ENCODE data around the gene C11orf21. TPM values are rescaled to one million over a fixed set of nuclear protein-coding genes. Genes with fewer than 3 reads are reported as not detected.

The C11orf21 gene
- total RNA-seq, 2 experiments from 2014 or later, result 0.47 to 2.5 TPM

DNA sequence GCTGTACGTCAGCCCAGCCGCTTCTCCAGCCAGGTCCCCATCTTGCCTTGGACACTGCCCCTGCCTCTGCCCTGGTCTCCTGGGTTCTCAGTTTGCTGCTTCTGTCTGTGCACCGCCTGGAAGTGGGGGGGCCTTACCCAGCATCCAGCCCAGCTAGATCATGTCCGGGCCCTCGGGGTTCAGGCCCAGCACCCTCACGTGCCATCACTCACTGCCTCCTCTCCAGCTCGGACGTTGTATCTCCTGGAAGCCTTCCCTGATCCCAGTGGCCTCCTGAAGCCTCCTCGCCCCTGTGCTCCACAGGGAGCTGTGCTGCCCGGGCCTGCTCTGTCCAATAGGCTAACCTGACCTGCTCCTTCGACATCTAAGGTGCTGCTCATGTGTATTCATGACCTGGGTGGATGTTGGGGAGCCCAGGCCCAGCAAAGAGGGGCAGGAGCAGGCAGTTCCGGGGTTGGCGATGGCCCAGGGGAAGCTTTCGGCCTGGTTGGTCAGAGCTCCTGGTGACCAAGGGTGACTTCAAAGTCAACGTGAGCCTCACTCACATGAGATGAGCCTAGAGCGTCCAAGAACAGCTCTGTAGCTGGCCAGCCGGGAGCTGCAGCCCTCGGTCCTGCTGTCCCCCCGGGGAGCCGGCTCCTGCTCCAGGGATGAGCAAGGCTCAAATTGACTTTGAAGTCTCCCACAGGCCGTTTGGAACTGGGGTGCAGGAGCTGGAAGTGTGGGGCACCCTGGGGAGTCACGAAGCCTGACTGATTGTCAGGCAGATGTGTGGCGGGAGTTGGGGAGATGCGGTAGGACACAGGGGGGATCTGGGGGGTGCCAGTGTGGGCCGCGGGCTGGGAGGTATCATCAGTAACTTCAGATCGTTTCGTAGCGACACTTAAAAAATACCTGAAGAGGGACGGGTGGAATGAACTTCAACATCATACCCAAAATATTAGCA, 26.1 kb downstream of the C11orf21 start:
- no peak for TF ChIP-seq EZH2phosphoT487 (IDR thresholded peaks at IDR 0.05; ENCODE audit: borderline replicate concordance, low read depth, low read length)
- TF ChIP-seq, protein P1, sequence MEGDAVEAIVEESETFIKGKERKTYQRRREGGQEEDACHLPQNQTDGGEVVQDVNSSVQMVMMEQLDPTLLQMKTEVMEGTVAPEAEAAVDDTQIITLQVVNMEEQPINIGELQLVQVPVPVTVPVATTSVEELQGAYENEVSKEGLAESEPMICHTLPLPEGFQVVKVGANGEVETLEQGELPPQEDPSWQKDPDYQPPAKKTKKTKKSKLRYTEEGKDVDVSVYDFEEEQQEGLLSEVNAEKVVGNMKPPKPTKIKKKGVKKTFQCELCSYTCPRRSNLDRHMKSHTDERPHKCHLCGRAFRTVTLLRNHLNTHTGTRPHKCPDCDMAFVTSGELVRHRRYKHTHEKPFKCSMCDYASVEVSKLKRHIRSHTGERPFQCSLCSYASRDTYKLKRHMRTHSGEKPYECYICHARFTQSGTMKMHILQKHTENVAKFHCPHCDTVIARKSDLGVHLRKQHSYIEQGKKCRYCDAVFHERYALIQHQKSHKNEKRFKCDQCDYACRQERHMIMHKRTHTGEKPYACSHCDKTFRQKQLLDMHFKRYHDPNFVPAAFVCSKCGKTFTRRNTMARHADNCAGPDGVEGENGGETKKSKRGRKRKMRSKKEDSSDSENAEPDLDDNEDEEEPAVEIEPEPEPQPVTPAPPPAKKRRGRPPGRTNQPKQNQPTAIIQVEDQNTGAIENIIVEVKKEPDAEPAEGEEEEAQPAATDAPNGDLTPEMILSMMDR (conservative IDR thresholded peaks at IDR 0.05; ENCODE audit: low read length), result no peak
- no TSS peak for BruUV-seq (replicated peaks)

DNA sequence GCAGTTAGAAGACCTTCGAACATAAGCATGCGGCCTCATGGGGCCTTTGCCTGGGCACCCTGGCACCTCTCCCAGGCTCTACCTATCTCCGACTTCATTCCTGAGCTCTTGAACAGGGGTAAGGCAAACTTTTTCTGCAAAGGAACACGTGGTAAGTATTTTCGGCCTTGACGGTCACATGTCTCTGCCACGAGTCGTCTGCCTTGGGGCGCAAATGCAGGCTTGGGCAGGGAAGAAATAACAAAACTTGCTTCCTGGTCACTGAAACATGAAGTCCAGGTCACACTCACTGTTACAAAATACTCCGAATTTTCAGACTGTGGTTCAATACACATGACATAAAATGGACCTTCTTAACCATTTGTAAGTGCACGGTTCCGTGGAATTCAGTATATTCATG, 27.9 kb downstream of the C11orf21 start:
- H3K4me2 ChIP-seq (ENCODE audit: low read length), result no peak overlapping the region
- BruUV-seq (replicated peaks), result no TSS peak
- H3K36me3 ChIP-seq (ENCODE audit: insufficient read depth, low read length), result no peaks in the 10 kb centered on the region
- H3K4me3 ChIP-seq (ENCODE audit: low read depth, low read length, poor library complexity, severe bottlenecking), result no peak overlapping the region
- no peaks in the 10 kb centered on the region for H4K20me1 ChIP-seq (ENCODE audit: insufficient read depth, low read length)
- H3K79me2 ChIP-seq (ENCODE audit: insufficient read depth, low read depth, low read length), result no peaks in the 10 kb centered on the region
- ChIA-PET CTCF (ENCODE audit: unreplicated experiment) (no interaction called here), POLR2A (interaction anchor here (0.6 kb wide), 1 partner anchor 806 kb away, joined by 5 read pairs; no protein-coding TSS in a partner anchor)
- H3K27ac ChIP-seq (ENCODE audit: low read depth, low read length, poor library complexity, severe bottlenecking), result no peak overlapping the region
- no peak overlapping the region for H2AFZ ChIP-seq (ENCODE audit: low read length)
- TF ChIP-seq EZH2phosphoT487 (IDR thresholded peaks at IDR 0.05; ENCODE audit: borderline replicate concordance, low read depth, low read length), result no peak
- TF ChIP-seq, protein P1 (conservative IDR thresholded peaks at IDR 0.05; ENCODE audit: low read length), result no peak
- intact Hi-C loops (cut with micrococcal nuclease; ENCODE audit: unreplicated experiment), result no loop called here
- H3K4me1 ChIP-seq (ENCODE audit: insufficient read depth, low read length, poor library complexity, severe bottlenecking), result no peaks in the 10 kb centered on the region
- H3K9me2 ChIP-seq (ENCODE audit: insufficient read depth, low read length), result no peaks in the 10 kb centered on the region
- DNase-seq (ENCODE audit: low spot score), result no peak
- no peaks in the 10 kb centered on the region for H3K9me3 ChIP-seq (ENCODE audit: low read length)

More for the DNA sequence above, 26.1 kb downstream of the C11orf21 start:
- Histone ChIP-seq H4K20me1 (ENCODE audit: insufficient read depth, low read length) (no peaks in the 10 kb centered on the region), H2AFZ (ENCODE audit: low read length) (no peak overlapping the region), H3K36me3 (ENCODE audit: insufficient read depth, low read length) (no peaks in the 10 kb centered on the region), H3K4me3 (ENCODE audit: low read depth, low read length, poor library complexity, severe bottlenecking) (no peak overlapping the region), H3K79me2 (ENCODE audit: insufficient read depth, low read depth, low read length) (no peaks in the 10 kb centered on the region), H3K9me3 (ENCODE audit: low read length) (peaks cover 5% of the 10 kb centered on the region; the same call in 1 of the 2 replicates), H3K4me2 (ENCODE audit: low read length) (no peak overlapping the region), H3K9me2 (ENCODE audit: insufficient read depth, low read length) (no peaks in the 10 kb centered on the region), H3K27ac (ENCODE audit: low read depth, low read length, poor library complexity, severe bottlenecking) (no peak overlapping the region), H3K4me1 (ENCODE audit: insufficient read depth, low read length, poor library complexity, severe bottlenecking) (no peaks in the 10 kb centered on the region)
- intact Hi-C loops (cut with micrococcal nuclease; ENCODE audit: unreplicated experiment), result no loop called here
- DNase-seq (ENCODE audit: low spot score), result no peak
- ChIA-PET POLR2A (interaction anchor here (0.7 kb wide), 1 partner anchor 635 kb away, joined by 3 read pairs; no protein-coding TSS in a partner anchor), CTCF (ENCODE audit: unreplicated experiment) (no interaction called here)

DNA sequence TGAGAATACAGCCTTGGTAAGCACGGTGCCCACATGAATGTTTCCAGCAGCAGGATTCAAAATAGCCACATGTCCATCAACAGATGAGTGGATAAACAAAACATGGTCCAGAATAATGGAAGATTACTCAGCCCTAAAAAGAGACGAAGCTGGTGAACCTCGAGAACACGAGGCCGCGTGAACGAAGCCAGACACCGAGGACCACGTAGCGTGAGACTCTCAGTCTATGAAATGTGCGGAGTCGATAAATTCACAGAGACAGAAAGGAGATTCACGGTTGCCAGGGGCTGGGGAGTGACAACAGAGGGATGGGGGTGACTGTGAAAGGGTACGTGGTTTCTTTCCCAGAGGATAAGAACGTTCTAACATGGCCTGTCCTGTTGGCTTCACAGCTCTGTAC, 28.4 kb downstream of the C11orf21 start:
- intact Hi-C loops (cut with micrococcal nuclease; ENCODE audit: unreplicated experiment), result no loop called here
- no TSS peak for BruUV-seq (replicated peaks)
- ChIA-PET POLR2A (no interaction called here), CTCF (ENCODE audit: unreplicated experiment) (interaction anchor here (0.6 kb wide), 2 partner anchors 193 to 504 kb away, joined by 3 read pairs; no protein-coding TSS in a partner anchor)
- H2AFZ ChIP-seq (ENCODE audit: low read length), result no peak overlapping the region
- H3K4me2 ChIP-seq (ENCODE audit: low read length), result no peak overlapping the region
- no peak overlapping the region for H3K27ac ChIP-seq (ENCODE audit: low read depth, low read length, poor library complexity, severe bottlenecking)
- no peaks in the 10 kb centered on the region for H3K9me3 ChIP-seq (ENCODE audit: low read length)
- no peaks in the 10 kb centered on the region for H3K79me2 ChIP-seq (ENCODE audit: insufficient read depth, low read depth, low read length)
- no peak for TF ChIP-seq EZH2phosphoT487 (IDR thresholded peaks at IDR 0.05; ENCODE audit: borderline replicate concordance, low read depth, low read length)
- TF ChIP-seq, protein P1 (conservative IDR thresholded peaks at IDR 0.05; ENCODE audit: low read length), result no peak
- no peaks in the 10 kb centered on the region for H3K36me3 ChIP-seq (ENCODE audit: insufficient read depth, low read length)
- H3K9me2 ChIP-seq (ENCODE audit: insufficient read depth, low read length), result no peaks in the 10 kb centered on the region
- no peak overlapping the region for H3K4me3 ChIP-seq (ENCODE audit: low read depth, low read length, poor library complexity, severe bottlenecking)
- H4K20me1 ChIP-seq (ENCODE audit: insufficient read depth, low read length), result no peaks in the 10 kb centered on the region
- no peak for DNase-seq (ENCODE audit: low spot score)
- H3K4me1 ChIP-seq (ENCODE audit: insufficient read depth, low read length, poor library complexity, severe bottlenecking), result no peaks in the 10 kb centered on the region

Data from OCI-LY7 (cell line).